ENCODE results near the gene VTA1. TPM values are rescaled to one million over a fixed set of nuclear protein-coding genes. Genes with fewer than 3 reads are reported as not detected.
A peak's percentile ranks its signal among the peaks of the same experiment; 100 is the strongest.

The VTA1 gene
- total and polyA plus RNA-seq, 4 donors: 17.3 to 33.2 (median 28.3) TPM

- peak; percentile 61 for DNase-seq (ENCODE audit: low spot score)
- no peak overlapping the region for H3K27ac ChIP-seq (ENCODE audit: low read depth in 1 of 2, low read length in 2 of 2)
- H3K4me1 ChIP-seq (ENCODE audit: control insufficient read depth in 4 of 4, insufficient read depth in 4 of 4, low read length in 3 of 4): no peaks in the 10 kb centered on the region
- no peak for TF ChIP-seq REST (IDR thresholded peaks at IDR 0.05)
- no peak for TF ChIP-seq FOXA2 (IDR thresholded peaks at IDR 0.05)
- peak; percentile 93 to 94 for TF ChIP-seq RAD21 (IDR thresholded peaks at IDR 0.05)
- TF ChIP-seq YY1 (IDR thresholded peaks at IDR 0.05): no peak
- TF ChIP-seq JUND (IDR thresholded peaks at IDR 0.05): no peak
- TF ChIP-seq HNF4G (IDR thresholded peaks at IDR 0.05): no peak
- TF ChIP-seq, protein P1, sequence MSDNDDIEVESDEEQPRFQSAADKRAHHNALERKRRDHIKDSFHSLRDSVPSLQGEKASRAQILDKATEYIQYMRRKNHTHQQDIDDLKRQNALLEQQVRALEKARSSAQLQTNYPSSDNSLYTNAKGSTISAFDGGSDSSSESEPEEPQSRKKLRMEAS (IDR thresholded peaks at IDR 0.05): no peak
- TF ChIP-seq CTCF (IDR thresholded peaks at IDR 0.05; ENCODE audit: low read depth, low read length, missing input control): peak; percentile 78
- no peaks in the 10 kb centered on the region for H3K27me3 ChIP-seq (ENCODE audit: control insufficient read depth in 4 of 4, insufficient read depth in 4 of 4, low read length in 3 of 4)
- 0% methylated on average over 4 of the region's 4 CpGs for WGBS
- H3K9me3 ChIP-seq (ENCODE audit: control insufficient read depth in 4 of 4, low read length in 3 of 4): no peaks in the 10 kb centered on the region
- H3K4me3 ChIP-seq (ENCODE audit: low read depth in 1 of 3, low read length in 3 of 3): no peak overlapping the region
- no peak overlapping the region for H3K9ac ChIP-seq (ENCODE audit: low read depth in 1 of 2, low read length in 2 of 2)
- H3K36me3 ChIP-seq (ENCODE audit: control insufficient read depth in 4 of 4, insufficient read depth in 3 of 4, low read depth in 1 of 4, low read length in 3 of 4): no peaks in the 10 kb centered on the region
These were observed 34.5 kb upstream of the VTA1 start for GRCh38 chr6:142112451-142113061.

DNA sequence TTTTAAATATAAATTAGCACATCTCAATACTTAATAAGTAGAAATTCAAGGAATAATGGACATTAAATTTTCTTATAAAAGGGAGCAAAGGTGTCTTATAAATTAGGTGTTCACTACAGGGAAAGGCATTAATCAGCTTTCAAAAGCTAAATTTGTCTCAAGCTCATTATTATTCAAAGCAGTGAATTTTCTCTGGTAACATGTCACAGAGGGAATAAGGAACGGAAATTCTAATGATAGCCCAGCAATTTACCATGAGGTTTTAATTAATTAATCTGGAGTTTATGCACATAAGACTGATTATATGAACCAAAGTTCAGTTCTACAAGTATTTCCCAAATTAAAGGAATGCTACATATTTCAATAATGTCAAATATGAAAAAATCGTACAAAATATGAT, 29.7 kb upstream of the VTA1 start:
- Histone ChIP-seq H3K27me3 (ENCODE audit: control insufficient read depth in 4 of 4, insufficient read depth in 4 of 4, low read length in 3 of 4) (no peaks in the 10 kb centered on the region), H3K4me1 (ENCODE audit: control insufficient read depth in 4 of 4, insufficient read depth in 4 of 4, low read length in 3 of 4) (no peaks in the 10 kb centered on the region), H3K4me3 (ENCODE audit: low read depth in 1 of 3, low read length in 3 of 3) (no peak overlapping the region), H3K9ac (ENCODE audit: low read depth in 1 of 2, low read length in 2 of 2) (no peak overlapping the region), H3K9me3 (ENCODE audit: control insufficient read depth in 4 of 4, low read length in 3 of 4) (no peaks in the 10 kb centered on the region), H3K27ac (ENCODE audit: low read depth in 1 of 2, low read length in 2 of 2) (no peak overlapping the region), H3K36me3 (ENCODE audit: control insufficient read depth in 4 of 4, insufficient read depth in 3 of 4, low read depth in 1 of 4, low read length in 3 of 4) (no peaks in the 10 kb centered on the region)
- 78% methylated on average over 2 of the region's 2 CpGs for WGBS
- no peak for DNase-seq (ENCODE audit: low spot score)
- TF ChIP-seq, protein P1 (IDR thresholded peaks at IDR 0.05): no peak
- TF ChIP-seq NR2F2 (IDR thresholded peaks at IDR 0.05) (no peak), EGR1 (IDR thresholded peaks at IDR 0.05; ENCODE audit: low read depth in 2 of 2) (no peak), GABPA (IDR thresholded peaks at IDR 0.05 in 1 of 2, conservative IDR thresholded peaks at IDR 0.05 in 1 of 2) (no peak), CTCF (IDR thresholded peaks at IDR 0.05; ENCODE audit: low read depth, low read length, missing input control) (no peak), FOXA1 (IDR thresholded peaks at IDR 0.05) (no peak), SP1 (IDR thresholded peaks at IDR 0.05) (no peak), ATF3 (IDR thresholded peaks at IDR 0.05) (no peak), ZBTB33 (IDR thresholded peaks at IDR 0.05) (no peak), RXRA (IDR thresholded peaks at IDR 0.05) (no peak), JUND (IDR thresholded peaks at IDR 0.05) (no peak), HNF4A (conservative IDR thresholded peaks at IDR 0.05) (no peak), TAF1 (conservative IDR thresholded peaks at IDR 0.05) (no peak), YY1 (IDR thresholded peaks at IDR 0.05) (no peak), FOXA2 (IDR thresholded peaks at IDR 0.05) (no peak), HNF4G (IDR thresholded peaks at IDR 0.05) (no peak)
